Measurements from ENCODE around the gene SNX25.

Gene SNX25

GRCh38 chr4:185384930-185385331 is 175.5 kb downstream of the SNX25 start:
- DNase-seq: no peak

GRCh38 chr4:185387957-185388356 is 178.6 kb downstream of the SNX25 start:
- no peak for DNase-seq

GRCh38 chr4:185390941-185391340 is 181.5 kb downstream of the SNX25 start:
- no peak for DNase-seq

GRCh38 chr4:185392156-185392555 is 182.8 kb downstream of the SNX25 start:
- no peak for DNase-seq

GRCh38 chr4:185394568-185395237 is 185.3 kb downstream of the SNX25 start:
- DNase-seq: no peak

GRCh38 chr4:185395238-185395955 is 186.0 kb downstream of the SNX25 start, which contains the start of gene LRP2BP:
Gene LRP2BP (minus strand): TSS chr4:185395924. CDS start chr4:185378186, 17,738 bp downstream.
- no peak for DNase-seq

- DNase-seq: peak; percentile 97
These were observed 186.7 kb downstream of the SNX25 start for GRCh38 chr4:185395956-185396723.

GRCh38 chr4:185396724-185397385 is 187.5 kb downstream of the SNX25 start, which contains the start of gene ANKRD37:
Gene ANKRD37 (plus strand): TSS chr4:185396841. CDS start chr4:185396924, 83 bp downstream.
- no peak for DNase-seq

- DNase-seq: no peak
These were observed 189.2 kb downstream of the SNX25 start for GRCh38 chr4:185398618-185399017.

GRCh38 chr4:185399466-185399865 is 190.1 kb downstream of the SNX25 start:
- no peak for DNase-seq

- no peak for DNase-seq
These were observed 194.6 kb downstream of the SNX25 start for GRCh38 chr4:185404031-185404430.

- no peak for DNase-seq
These were observed 196.1 kb downstream of the SNX25 start for GRCh38 chr4:185405296-185405999.

- DNase-seq: no peak
These were observed 199.0 kb downstream of the SNX25 start for GRCh38 chr4:185408432-185408831.

GRCh38 chr4:185411849-185412248 is 202.5 kb downstream of the SNX25 start:
- DNase-seq: no peak

- DNase-seq: no peak
These were observed 203.0 kb downstream of the SNX25 start for GRCh38 chr4:185412412-185412811.

Measured in activated CD4-positive, alpha-beta T cell treated with anti-CD3 and anti-CD28 coated beads for 48 hours (primary cell).